HG02571 (cell line): ENCODE results near the gene LDLRAD4.

Source experiments
- ATAC-seq: cut with Tn5 transposase; IDR thresholded peaks from one replicate; pipeline ENCODE4 v1.9.1; 2021; ENCODE audit warnings: mild to moderate bottlenecking, moderate library complexity; ENCODE audit not compliant: unreplicated experiment

Gene LDLRAD4

GRCh38 chr18:13618760-13619438 lies 400.3 kb downstream of the LDLRAD4 start:
- no peak for ATAC-seq

DNA sequence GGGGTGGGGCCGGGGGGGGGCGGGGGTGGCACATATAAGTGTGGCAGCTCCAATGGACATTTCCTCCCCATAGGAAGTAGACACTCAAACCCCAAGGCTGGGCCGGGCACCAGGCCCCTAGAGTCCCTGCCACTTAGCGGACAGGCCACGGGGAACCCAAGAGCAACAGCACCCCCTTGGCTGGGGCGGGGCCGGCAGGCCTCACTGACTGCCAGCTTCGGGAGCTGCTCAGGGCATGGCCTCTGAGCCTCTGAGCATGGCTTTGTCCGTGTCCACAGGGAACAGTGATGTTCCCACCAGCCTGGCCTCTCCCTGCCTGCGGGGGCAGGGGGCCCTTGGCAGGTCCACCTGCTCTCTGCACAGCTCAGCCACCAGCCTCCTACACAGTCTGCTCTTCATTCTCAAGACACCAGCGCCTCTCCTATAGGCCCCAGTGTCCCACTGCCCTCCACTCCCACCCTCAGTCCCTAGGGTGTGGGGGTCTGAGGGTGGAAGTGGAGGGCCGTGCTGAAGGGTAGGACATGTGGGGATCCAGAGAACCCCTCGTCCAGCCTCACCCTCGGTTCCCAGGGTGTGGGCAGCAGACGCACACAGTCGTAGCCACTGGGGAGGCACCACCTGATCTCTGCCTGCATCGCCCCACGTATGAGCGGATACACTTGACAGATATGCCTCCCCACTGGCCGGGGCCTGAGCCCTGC lies 401.1 kb downstream of the LDLRAD4 start:
- ATAC-seq: no peak

GRCh38 chr18:13620206-13620672 lies 401.7 kb downstream of the LDLRAD4 start:
- ATAC-seq: no peak

- no peak for ATAC-seq
Observed at GRCh38 chr18:13620818-13621445, 402.4 kb downstream of the LDLRAD4 start.

DNA sequence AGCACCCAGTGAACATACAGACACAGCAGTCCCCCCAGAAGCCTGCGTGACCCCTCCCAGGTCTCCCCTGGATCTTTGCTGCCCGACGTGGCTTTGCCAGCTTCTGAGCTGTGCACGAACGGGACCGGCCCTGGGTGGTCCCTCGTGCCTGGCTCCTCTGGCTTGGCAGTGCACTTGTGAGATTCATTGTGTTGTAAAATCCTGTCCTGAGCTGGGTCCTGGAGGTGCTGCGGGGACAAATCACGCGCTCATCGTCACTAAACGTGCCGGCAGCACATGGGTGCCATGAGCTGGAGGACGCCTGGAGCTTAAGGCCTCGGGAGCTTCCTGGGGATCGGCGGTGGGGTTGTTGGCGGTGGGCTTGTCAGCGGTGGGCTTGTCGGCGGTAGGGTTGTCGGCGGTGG lies 402.9 kb downstream of the LDLRAD4 start:
- ATAC-seq: no peak

- ATAC-seq: no peak
Observed at GRCh38 chr18:13621886-13622619, 403.5 kb downstream of the LDLRAD4 start.

- no peak for ATAC-seq
Observed at GRCh38 chr18:13622751-13623150, 404.2 kb downstream of the LDLRAD4 start.

DNA sequence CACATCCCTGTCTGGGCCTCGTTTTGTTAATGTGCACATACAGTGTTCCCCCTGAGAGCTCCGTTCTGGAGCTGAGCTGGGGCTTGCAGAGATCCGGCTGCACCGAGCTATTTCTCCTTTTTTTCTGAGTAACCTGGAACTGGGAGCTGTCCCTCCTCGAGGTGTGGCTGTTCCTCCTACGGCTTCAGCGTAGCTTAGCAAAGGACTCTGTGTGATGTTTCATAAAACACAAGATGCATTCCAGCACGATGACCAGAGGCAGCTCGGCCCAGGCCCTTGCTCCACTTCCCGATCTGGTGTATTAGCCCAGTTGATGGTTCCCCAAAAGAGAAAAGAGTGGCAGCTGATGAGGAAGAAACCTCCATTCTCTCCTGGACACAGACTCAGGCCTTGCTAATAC lies 404.8 kb downstream of the LDLRAD4 start:
- no peak for ATAC-seq

- no peak for ATAC-seq
Observed at GRCh38 chr18:13623871-13624270, 405.3 kb downstream of the LDLRAD4 start.

- ATAC-seq: no peak
Observed at GRCh38 chr18:13624563-13625237, 406.1 kb downstream of the LDLRAD4 start.

DNA sequence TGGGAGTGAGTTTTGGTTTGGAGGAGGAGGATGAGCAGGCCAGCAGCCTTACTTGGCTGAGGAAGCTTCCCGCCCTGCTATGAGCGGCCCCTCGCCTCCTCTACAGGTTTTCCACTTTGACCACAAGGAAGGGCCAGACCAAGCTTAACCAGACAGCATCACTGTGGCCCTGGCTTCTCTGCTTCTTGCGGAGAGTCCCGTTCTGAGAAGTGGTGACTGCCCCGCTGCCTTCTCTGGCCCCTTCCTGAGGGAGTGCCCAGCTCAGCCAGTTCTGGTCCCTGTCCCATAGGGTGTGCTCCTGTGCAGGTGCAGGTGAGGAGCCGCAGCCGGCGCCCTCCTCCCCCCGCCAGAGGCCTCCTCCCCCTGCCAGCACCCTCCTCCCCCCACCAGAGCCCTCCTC lies 406.8 kb downstream of the LDLRAD4 start:
- ATAC-seq: no peak

DNA sequence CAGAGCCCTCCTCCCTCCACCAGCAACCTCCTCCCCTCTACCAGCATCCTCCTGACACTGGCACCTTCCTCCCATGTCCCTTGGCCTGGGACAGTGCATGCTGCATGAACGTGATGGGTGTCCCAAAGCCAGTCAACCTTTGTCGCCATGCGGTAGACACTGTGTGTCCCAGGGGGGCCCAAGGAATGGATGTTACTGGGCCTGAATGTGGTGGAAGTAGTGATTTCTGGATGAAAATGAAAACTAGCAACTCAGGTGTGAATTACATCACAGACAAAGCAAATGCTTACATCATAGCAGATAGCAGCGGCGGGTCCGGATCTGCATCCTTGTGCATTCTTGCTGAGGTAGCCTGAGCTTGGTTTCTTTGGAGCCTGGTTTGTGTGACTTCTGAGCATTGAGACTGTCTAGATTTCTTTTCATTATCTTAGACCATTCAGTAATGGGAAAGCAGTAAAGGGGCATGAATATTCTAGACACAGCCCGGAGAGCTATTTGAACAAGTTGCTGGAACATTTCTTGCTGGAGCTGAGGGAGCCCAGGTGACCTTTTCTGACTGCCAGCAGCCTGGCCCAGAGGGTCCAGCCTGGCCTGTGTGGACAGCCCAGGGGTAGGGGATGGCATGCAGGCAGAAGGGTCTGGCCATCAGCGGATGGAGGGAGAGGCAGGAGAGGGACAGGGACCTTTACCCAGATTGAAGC lies 407.4 kb downstream of the LDLRAD4 start:
- ATAC-seq: no peak

DNA sequence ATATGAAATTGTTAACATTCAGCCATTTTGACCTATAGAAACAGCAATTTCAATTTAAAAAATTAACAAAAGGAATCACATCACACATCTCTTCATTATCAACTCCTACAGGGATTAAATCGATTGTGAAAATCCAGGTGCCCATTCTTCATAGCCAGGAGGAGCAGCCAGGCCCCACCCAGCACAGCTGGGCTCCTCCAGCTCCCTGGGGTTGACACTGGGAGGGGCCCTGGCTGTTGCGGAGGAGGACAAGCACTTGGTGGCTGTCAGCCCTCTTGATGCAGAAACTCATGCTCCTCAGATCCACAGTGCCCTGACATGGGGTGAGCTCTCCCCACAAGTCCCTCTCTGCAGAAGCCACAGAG lies 408.0 kb downstream of the LDLRAD4 start:
- no peak for ATAC-seq

DNA sequence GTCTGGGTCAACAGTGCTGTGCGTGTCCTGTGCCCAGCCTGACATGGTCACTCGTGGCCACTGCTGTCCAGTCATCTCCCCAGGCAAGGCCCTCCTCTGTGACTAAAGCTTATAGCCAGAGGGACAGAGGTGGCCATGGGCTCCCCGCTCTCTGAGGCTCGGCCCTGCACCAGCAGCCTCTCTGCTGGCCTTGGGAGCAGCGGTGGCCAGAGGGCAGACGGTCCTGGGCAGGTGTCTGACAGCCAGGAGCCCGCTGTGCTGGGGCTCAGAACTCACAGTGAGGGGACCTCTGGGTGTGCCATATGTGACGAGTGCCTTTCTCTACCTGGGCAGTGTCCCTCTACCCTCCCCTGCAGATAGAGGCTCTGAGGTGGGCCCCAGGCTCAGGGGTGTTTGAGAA lies 409.1 kb downstream of the LDLRAD4 start:
- ATAC-seq: no peak

DNA sequence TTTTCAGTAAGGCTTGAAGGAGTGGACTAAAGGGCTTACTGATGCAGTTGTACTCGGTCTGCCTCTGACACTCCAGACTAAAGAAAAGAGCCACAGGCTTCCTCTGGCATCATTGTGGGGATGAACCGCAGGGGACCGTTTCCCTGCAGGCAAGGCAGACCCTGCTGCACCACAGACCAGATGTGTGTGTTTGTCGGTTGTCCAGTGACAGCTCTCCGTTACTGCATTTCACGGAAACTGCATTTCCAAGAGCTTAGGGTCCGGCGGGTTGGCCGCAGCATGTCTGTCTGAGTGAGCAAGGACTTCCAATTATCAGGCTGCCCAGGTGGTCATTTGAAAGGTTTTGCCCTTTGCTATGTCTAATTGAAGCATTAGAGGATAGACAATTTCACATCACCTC lies 409.7 kb downstream of the LDLRAD4 start:
- no peak for ATAC-seq

DNA sequence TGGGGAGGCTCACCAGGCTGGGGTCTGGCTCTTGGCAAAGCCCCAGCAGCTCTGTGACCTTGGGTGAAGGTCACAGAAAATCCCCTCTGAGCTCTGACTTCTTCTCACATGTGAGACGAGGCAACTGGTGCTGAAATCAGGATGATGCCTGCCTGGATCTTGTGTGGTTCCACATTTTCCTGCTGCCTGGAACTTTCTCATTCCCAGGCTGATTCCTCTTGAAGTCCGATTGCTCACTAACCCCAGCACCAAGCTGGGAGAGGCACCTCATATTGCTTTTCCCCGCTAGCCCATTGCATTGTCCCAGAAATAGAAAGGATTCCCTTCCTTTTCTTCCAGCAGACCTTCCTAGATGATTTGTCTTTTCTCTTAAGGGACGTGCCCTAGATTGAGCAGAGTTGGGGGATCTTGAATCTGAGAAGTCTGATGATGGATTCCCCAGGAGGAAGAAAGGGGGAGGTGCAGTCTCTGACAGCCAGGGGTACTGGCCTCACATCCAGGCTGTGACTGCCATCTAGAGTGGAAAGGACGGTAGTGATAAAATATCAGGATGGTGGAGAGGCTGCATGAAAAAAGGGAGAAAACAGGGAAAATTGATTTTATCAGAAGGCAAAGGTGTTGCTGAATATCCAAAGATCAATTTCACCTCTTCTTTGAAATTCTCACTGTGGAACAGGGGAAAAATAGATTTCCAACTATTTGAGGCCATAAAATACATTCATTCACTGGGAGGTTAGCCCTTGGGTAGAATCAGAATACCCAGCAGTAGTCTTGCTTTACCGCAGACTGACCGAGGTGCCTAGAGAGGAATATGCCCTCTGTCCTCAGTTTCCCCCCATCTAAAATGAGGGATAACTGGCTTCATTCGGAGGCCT lies 411.5 kb downstream of the LDLRAD4 start:
- no peak for ATAC-seq

DNA sequence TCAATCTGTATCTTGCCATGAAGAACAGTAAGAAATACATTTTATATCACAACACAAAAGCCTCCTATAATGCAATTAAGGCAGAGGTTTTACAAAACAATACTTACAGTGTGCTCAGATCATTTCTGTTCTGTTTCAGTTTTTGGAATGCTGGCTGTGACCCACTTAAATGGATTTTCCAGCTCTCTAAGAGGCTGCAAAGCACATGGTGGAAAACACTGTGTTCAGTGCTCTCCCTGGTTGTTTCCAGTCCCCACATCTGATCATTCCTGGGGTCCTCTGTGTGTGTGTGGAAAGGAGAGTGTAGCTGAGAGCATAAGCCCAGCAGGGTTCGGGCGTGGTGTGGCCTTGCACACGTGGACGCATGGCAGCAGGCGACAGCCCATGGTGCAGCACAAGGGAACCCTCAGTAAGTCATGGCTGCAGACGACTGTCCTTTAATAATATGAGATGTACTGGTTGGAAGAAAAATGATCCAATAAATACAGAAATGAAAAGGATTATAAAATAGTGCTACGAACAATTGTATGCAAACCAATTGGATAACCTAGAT lies 412.2 kb downstream of the LDLRAD4 start:
- no peak for ATAC-seq

DNA sequence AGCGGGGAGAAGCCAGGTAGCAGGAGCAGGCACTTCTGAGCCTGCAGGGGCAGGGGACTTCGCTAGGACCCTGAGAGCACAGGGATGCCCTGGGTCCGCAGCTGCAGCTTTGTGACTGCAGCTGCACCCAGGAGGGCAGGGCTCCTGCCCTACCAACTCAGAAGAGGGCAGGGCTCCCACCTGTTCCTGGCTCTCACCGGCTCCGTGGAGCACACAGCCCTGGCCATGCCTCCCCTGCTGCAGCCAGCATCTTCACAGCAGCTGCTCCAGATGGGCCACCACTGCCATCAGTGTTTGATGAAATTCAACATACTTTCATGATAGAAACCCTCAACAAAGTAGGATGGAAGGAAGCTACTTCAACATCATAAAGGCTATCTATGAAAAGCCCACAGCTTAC lies 415.1 kb downstream of the LDLRAD4 start:
- no peak for ATAC-seq

DNA sequence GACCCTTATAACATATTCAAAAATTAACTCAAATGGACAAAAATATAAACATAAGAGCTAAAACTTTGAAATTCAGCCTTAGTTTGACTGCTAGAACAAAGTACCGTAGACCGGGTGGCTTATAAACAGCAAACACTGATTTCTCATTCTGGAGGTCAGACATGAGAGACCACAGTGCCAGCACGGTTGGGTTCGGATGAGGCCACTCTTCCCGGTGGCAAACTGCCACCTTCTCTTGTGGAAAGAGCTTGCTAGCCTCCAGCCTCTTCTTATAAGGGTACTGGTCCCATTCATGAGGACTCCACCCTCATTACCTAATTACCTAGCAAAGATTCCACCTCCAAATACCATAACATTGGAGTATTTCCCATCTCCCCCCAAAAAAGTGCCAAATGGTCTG lies 416.5 kb downstream of the LDLRAD4 start:
- no peak for ATAC-seq
